Measurements from ENCODE around the gene ZNF710.

- TF ChIP-seq CTCF (conservative IDR thresholded peaks at IDR 0.05; ENCODE audit: low read length) (no peak), EZH2phosphoT487 (IDR thresholded peaks at IDR 0.05; ENCODE audit: borderline replicate concordance) (no peak)
Measured at GRCh38 chr15:90055182-90055581, 54.1 kb downstream of the ZNF710 start.
